KOPT-K1 (cell line): Measurements from ENCODE around the gene ZNF318.
"Not testable (repeated sequence)": the region's sequence is repeated elsewhere in the genome, so short reads cannot be mapped to it uniquely, and the experiment has no call there.

Experiments used
- H3K27ac ChIP-seq: fragments of 200-600 bp; sonication (generic); 2 replicates; pipeline ENCODE4 v1.5.1; 2016; ENCODE audit warnings: antibody characterized with exemption, mild to moderate bottlenecking, low read depth, low read length; ENCODE audit not compliant: poor library complexity, severe bottlenecking
- H3K36me3 ChIP-seq: fragments of 200-600 bp; sonication (generic); 2 replicates; pipeline ENCODE4 v1.5.1; 2017; ENCODE audit warnings: antibody characterized with exemption, mild to moderate bottlenecking, low read length, moderate library complexity; ENCODE audit not compliant: insufficient read depth
- H3K9me3 ChIP-seq: fragments of 200-600 bp; sonication (generic); 2 replicates; pipeline ENCODE4 v1.5.1; 2017; ENCODE audit warnings: antibody characterized with exemption, low read length, mild to moderate bottlenecking; ENCODE audit not compliant: insufficient read depth, poor library complexity, severe bottlenecking

Gene ZNF318

DNA sequence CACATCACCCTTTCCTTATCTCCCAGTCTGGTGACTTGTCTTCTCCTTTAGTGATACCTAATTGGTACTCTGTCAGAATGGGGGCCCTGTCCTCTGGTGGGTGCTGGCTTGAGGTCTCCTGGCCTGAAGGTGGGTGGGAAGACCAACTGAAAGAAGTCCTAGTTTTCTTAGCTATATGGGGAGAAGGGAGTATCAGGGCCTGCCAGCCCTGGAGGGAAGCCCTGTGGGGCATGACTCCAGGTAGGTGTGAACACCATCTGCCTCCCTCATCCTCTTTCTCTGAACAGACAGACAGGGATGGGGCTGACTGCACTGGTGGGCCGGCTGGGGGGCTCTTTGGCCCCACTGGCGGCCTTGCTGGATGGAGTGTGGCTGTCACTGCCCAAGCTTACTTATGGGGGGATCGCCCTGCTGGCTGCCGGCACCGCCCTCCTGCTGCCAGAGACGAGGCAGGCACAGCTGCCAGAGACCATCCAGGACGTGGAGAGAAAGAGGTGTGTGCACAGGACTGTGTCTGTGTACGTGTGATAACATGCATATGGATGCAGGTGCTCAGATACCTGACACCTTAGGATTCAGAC is 65.6 kb downstream of the ZNF318 start:
- Histone ChIP-seq H3K36me3 (no peaks in the 10 kb centered on the region), H3K27ac (no peak overlapping the region), H3K9me3 (no peaks in the 10 kb centered on the region)

DNA sequence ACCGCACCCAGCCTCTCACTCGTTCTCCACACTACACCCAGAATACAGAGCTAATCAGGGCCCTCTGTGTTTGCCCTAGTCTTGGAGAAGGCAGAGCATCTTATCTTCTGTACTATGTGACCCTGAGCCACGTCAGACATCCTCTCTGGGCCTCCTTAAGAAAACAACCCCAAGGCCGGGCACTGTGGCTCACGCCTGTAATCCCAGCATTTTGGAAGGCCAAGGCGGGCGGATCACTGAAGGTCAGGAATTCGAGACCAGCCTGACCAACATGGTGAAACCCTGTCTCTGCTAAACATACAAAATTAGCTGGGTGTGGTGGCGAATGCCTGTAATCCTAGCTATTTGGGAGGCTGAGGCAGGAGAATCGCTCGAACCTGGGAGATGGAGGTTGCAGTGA is 66.4 kb downstream of the ZNF318 start:
- H3K9me3 ChIP-seq, H3K36me3 ChIP-seq, H3K27ac ChIP-seq: not testable (repeated sequence)

DNA sequence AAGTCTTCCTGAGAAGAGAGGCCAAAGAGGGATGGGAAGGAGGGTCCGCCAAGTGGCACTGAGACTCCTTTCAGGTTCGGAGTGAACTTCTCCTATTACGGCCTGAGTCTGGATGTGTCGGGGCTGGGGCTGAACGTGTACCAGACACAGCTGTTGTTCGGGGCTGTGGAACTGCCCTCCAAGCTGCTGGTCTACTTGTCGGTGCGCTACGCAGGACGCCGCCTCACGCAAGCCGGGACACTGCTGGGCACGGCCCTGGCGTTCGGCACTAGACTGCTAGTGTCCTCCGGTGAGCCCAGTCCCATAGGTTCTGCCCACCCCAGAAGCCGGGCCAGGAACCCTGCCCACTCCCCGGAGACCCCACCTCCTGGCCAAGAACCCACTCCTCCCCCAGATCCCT is 67.3 kb downstream of the ZNF318 start:
- H3K9me3 ChIP-seq, result no peaks in the 10 kb centered on the region
- no peak overlapping the region for H3K27ac ChIP-seq
- no peaks in the 10 kb centered on the region for H3K36me3 ChIP-seq

DNA sequence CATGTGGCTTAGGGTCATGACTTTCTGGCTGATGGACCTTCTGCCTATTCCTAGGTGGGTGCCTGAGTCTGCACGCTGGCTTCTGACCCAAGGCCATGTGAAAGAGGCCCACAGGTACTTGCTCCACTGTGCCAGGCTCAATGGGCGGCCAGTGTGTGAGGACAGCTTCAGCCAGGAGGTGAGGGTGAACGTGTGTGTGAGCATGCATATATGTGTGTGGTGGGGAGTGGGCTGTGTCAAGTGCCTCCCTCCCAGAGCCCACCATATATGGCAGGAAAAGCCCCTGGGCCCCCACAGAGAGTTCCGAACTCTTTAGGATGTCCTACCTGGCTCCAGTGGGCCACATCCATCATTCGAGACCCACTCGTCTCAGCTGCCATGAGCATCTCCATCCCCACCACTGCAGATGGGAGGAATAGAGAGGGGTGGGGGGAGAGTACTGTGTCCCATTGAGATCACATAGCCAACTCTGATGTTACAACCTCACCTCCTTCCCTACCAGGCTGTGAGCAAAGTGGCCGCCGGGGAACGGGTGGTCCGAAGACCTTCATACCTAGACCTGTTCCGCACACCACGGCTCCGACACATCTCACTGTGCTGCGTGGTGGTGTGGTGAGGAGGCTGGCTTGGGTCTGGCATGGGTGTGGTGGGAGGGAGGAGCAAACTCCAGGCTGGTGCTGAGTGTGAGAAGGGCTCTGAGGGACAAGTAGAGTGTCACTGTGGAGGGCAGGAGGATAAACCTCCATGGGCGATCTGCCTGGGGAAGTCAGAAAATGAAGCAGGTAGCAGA is 68.2 kb downstream of the ZNF318 start:
- Histone ChIP-seq H3K36me3 (no peaks in the 10 kb centered on the region), H3K27ac (no peak overlapping the region), H3K9me3 (no peaks in the 10 kb centered on the region)

- H3K27ac ChIP-seq, result no peak overlapping the region
- H3K9me3 ChIP-seq, result no peaks in the 10 kb centered on the region
- H3K36me3 ChIP-seq, result no peaks in the 10 kb centered on the region
Observed at GRCh38 chr6:43299338-43300293, 69.8 kb downstream of the ZNF318 start.

DNA sequence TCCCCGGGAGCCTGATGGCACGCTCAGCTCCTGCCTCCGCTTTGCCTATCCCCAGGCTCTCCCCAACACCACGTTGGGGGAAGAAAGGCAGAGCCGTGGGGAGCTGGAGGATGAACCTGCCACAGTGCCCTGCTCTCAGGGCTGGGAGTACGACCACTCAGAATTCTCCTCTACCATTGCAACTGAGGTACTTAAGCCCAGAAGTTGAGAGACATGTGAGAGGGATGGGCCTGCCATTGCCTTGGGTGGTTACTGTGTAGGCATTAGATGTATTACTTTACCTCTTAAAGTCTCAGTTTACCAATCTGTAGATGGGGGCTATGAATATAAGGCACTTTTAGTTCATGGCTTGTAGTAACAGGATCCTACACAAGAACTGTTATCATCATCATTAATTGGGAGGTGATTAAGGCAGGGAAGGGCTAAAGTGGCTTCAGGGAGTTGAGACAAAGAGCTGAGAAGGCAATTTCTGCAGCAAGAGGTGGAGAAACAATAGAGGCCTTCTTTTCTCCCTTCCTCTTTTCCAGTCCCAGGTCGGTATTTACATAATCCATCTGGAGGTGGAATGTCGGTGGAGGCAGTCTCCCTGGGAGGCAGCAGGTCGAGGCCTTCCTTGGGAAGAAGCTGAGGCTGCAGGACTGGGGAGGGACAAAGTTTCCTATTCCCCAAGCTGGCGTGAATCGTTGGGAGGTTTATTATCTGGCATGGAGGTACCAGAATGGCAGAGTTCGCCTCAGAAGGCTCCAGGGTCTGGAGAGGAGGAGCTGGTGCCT is 70.7 kb downstream of the ZNF318 start:
- Histone ChIP-seq H3K27ac (no peak overlapping the region), H3K36me3 (no peaks in the 10 kb centered on the region), H3K9me3 (no peaks in the 10 kb centered on the region)

- Histone ChIP-seq H3K27ac (no peak within 1 kb of the TSS), H3K36me3 (no peaks in the 10 kb centered on the region), H3K9me3 (no peaks in the 10 kb centered on the region)
Observed at GRCh38 chr6:43297644-43298564, 71.5 kb downstream of the ZNF318 start, which contains the start of gene SLC22A7. SLC22A7 (plus strand) TSS chr6:43298260; CDS start chr6:43298359, 99 bp downstream.

- no peak overlapping the region for H3K27ac ChIP-seq
- no peaks in the 10 kb centered on the region for H3K36me3 ChIP-seq
Observed at GRCh38 chr6:43296780-43297497, 72.5 kb downstream of the ZNF318 start.

DNA sequence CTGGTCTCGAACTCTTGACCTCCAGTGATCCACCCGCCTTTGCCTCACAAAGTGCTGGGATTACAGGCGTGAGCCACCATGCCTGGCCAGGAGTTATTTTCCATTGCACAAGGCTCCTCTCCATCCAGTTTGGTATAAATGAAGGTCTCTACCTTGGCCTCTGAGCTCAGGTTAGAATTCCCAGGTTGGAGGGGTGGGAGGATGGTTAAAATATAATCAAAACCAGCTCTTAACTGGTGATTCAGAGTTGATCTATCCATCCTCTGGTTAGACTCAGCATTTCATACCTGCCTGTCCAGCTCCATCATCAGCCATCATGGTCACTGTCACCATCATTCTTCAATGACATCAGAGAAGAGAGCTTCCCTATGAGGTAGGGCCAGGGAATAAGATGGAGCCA is 74.0 kb downstream of the ZNF318 start:
- Histone ChIP-seq H3K27ac (no peak overlapping the region), H3K36me3 (no peaks in the 10 kb centered on the region), H3K9me3 (no peaks in the 10 kb centered on the region)

More at GRCh38 chr6:43296780-43297497, 72.5 kb downstream of the ZNF318 start:
- no peaks in the 10 kb centered on the region for H3K9me3 ChIP-seq

- H3K27ac ChIP-seq, result no peak overlapping the region
- H3K9me3 ChIP-seq, result no peaks in the 10 kb centered on the region
- no peaks in the 10 kb centered on the region for H3K36me3 ChIP-seq
Observed at GRCh38 chr6:43294536-43294935, 74.9 kb downstream of the ZNF318 start.

GRCh38 chr6:43293698-43294097 is 75.7 kb downstream of the ZNF318 start:
- no peak overlapping the region for H3K27ac ChIP-seq
- no peaks in the 10 kb centered on the region for H3K9me3 ChIP-seq
- no peaks in the 10 kb centered on the region for H3K36me3 ChIP-seq

GRCh38 chr6:43292763-43293318 is 76.6 kb downstream of the ZNF318 start:
- no peaks in the 10 kb centered on the region for H3K9me3 ChIP-seq
- H3K27ac ChIP-seq, result no peak overlapping the region
- no peaks in the 10 kb centered on the region for H3K36me3 ChIP-seq

GRCh38 chr6:43292341-43292740 is 77.1 kb downstream of the ZNF318 start:
- Histone ChIP-seq H3K36me3 (no peaks in the 10 kb centered on the region), H3K27ac (no peak overlapping the region), H3K9me3 (no peaks in the 10 kb centered on the region)
